PFSK-1 (cell line): Measurements from ENCODE around the gene APOBEC3B. TPM values are rescaled to one million over a fixed set of nuclear protein-coding genes. Genes with fewer than 3 reads are reported as not detected.

ENCODE experiments used
- FOXP2 ChIP-seq: optimal IDR thresholded peaks from 2 replicates; pipeline ENCODE3; 2011; ENCODE audit warnings: borderline replicate concordance, control low read depth, inconsistent platforms; ENCODE audit not compliant: insufficient read depth; ENCODE audit errors: extremely low read length, extremely low read depth
- POLR2AphosphoS5 ChIP-seq: IDR thresholded peaks from 2 replicates; pipeline ENCODE4 v1.6.1; 2012; ENCODE audit warnings: low read depth, mild to moderate bottlenecking, control low read depth, low read length, moderate library complexity
- REST ChIP-seq, 2 experiments: IDR thresholded peaks; 2 replicates each; pipeline versions ENCODE4 v1.6.1 to v1.8.0; 2011 to 2012; ENCODE audit warnings: low read depth in 2 of 2, low read length in 2 of 2, control low read depth in 1 of 2, inconsistent platforms in 1 of 2, mild to moderate bottlenecking in 1 of 2, moderate library complexity in 1 of 2; ENCODE audit not compliant: insufficient read depth in 1 of 2
- SIN3A ChIP-seq: IDR thresholded peaks from 2 replicates; pipeline ENCODE4 v1.6.1; 2012; ENCODE audit warnings: mild to moderate bottlenecking, low read length, moderate library complexity, borderline replicate concordance; ENCODE audit not compliant: insufficient read depth
- TAF1 ChIP-seq: IDR thresholded peaks from 2 replicates; pipeline ENCODE4 v1.6.1; 2012; ENCODE audit warnings: low read length, control low read depth, borderline replicate concordance; ENCODE audit not compliant: insufficient read depth
- polyA plus RNA-seq: library from polyadenylated mRNA; unstranded; fragments of >200 nt; gene quantifications from one replicate; pipeline ENCODE4 v1.2.1, GENCODE V29; 2012; ENCODE audit warnings: low read depth, missing spikeins; ENCODE audit not compliant: insufficient read length

The APOBEC3B gene
- polyA plus RNA-seq: 5.3 TPM

GRCh38 chr22:38981992-38982927 is at the start of gene APOBEC3B:
APOBEC3B (plus strand) TSS chr22:38982347; CDS start chr22:38982454, 107 bp downstream.
- TF ChIP-seq POLR2AphosphoS5 (peak; percentile 47; the same call in 1 of the 2 replicates), TAF1 (peak; percentile 64; the same call in 1 of the 2 replicates), FOXP2 (peak; percentile 42), REST (IDR thresholded peaks at IDR 0.05; ENCODE audit: insufficient read depth in 1 of 2, low read depth in 2 of 2, low read length in 2 of 2) (no peak), SIN3A (no peak)

GRCh38 chr22:38935023-38935422 is 47.1 kb upstream of the APOBEC3B start:
- TF ChIP-seq REST (IDR thresholded peaks at IDR 0.05; ENCODE audit: insufficient read depth in 1 of 2, low read depth in 2 of 2, low read length in 2 of 2): no peak
- no peak for TF ChIP-seq FOXP2
- TF ChIP-seq SIN3A: no peak
- TF ChIP-seq POLR2AphosphoS5: no peak
- TF ChIP-seq TAF1: no peak

- TF ChIP-seq TAF1 (no peak), REST (IDR thresholded peaks at IDR 0.05; ENCODE audit: insufficient read depth in 1 of 2, low read depth in 2 of 2, low read length in 2 of 2) (no peak), POLR2AphosphoS5 (no peak), SIN3A (no peak), FOXP2 (no peak)
Observed at GRCh38 chr22:38935616-38936015, 46.5 kb upstream of the APOBEC3B start.

- TF ChIP-seq TAF1 (no peak), REST (IDR thresholded peaks at IDR 0.05; ENCODE audit: insufficient read depth in 1 of 2, low read depth in 2 of 2, low read length in 2 of 2) (no peak), SIN3A (no peak), FOXP2 (no peak), POLR2AphosphoS5 (no peak)
Observed at GRCh38 chr22:38936562-38936961, 45.6 kb upstream of the APOBEC3B start.
